ENCODE measurements around the gene RPRML. TPM values are rescaled to one million over a fixed set of nuclear protein-coding genes. Genes with fewer than 3 reads are reported as not detected.

Gene RPRML
- total and polyA plus RNA-seq, 2 donors (not counting 1 experiment from before 2014, with no cell fraction given) = not detected

DNA sequence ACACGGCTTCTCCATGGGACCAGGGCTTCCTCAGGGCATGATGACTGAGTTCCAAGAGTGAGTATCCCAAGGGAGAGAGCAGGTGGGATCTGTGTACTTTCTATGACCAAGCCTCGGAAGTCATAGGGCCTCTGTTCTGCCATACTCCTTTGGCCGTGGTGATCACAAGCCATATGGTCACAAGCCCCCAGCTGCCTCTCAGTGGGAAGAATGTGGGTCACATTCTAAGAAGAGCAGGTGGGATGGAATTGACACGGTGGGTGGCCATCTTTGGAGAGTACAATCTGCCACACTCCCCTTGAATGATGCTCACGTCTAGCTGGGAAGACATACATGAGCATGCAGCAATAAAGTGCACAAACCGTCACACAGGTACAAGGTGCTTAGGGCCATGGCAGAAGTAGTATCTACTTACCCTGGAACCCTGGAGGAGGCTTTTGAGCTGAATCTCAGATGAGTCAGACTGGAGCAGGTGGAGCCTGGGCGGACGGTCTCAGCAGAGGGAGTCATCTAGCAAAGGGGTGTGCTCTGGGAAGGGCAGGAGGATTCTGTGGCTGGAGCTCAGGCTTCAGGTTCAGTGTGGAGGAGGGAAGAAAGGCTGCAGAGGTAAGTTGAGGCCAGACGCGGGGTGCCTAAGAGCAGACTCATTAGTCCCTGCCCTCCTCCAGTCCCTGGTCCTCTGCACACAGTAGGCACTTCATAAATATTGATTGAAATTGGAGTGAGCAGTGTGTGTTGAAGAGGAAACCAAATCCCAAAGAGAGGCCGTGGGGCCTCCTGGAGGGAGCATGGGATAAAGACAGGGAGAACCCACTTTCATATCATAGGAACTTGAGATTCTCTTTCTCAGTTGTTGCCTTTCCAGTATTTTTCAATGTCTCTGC, 29.5 kb downstream of the RPRML start:
- Histone ChIP-seq H3K27ac (ENCODE audit: insufficient read depth, low read length) (no peak overlapping the region), H3K36me3 (ENCODE audit: control insufficient read depth, insufficient read depth, low read length) (no peaks in the 10 kb centered on the region), H3K9me3 (ENCODE audit: control insufficient read depth, insufficient read depth, low read depth, low read length) (no peaks in the 10 kb centered on the region), H3K4me1 (ENCODE audit: control insufficient read depth, extremely low read depth, insufficient read depth, low read length) (no peaks in the 10 kb centered on the region), H3K4me3 (replicated peaks in 1 of 4; ENCODE audit: control extremely low read depth in 1 of 4, insufficient read depth in 1 of 4, low read depth in 3 of 4, low read length in 4 of 4) (no peak overlapping the region), H3K4me2 (ENCODE audit: extremely low read depth, insufficient read depth, low read length) (no peak overlapping the region), H2AFZ (ENCODE audit: low read length) (no peak overlapping the region), H3K79me2 (ENCODE audit: control insufficient read depth, insufficient read depth, low read length) (no peaks in the 10 kb centered on the region), H4K20me1 (ENCODE audit: control insufficient read depth, extremely low read depth, insufficient read depth, low read length) (no peaks in the 10 kb centered on the region), H3K9ac (ENCODE audit: insufficient read depth, low read length) (no peak overlapping the region), H3K27me3 (ENCODE audit: control insufficient read depth, insufficient read depth, low read length) (peaks cover 15% of the 10 kb centered on the region)
- TF ChIP-seq EZH2 (IDR thresholded peaks at IDR 0.05; ENCODE audit: low read length, missing control alignments) = no peak
- TF ChIP-seq, protein P1, sequence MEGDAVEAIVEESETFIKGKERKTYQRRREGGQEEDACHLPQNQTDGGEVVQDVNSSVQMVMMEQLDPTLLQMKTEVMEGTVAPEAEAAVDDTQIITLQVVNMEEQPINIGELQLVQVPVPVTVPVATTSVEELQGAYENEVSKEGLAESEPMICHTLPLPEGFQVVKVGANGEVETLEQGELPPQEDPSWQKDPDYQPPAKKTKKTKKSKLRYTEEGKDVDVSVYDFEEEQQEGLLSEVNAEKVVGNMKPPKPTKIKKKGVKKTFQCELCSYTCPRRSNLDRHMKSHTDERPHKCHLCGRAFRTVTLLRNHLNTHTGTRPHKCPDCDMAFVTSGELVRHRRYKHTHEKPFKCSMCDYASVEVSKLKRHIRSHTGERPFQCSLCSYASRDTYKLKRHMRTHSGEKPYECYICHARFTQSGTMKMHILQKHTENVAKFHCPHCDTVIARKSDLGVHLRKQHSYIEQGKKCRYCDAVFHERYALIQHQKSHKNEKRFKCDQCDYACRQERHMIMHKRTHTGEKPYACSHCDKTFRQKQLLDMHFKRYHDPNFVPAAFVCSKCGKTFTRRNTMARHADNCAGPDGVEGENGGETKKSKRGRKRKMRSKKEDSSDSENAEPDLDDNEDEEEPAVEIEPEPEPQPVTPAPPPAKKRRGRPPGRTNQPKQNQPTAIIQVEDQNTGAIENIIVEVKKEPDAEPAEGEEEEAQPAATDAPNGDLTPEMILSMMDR (conservative IDR thresholded peaks at IDR 0.05 in 1 of 2, IDR thresholded peaks at IDR 0.05 in 1 of 2; ENCODE audit: low read depth in 1 of 2, low read length in 2 of 2) = no peak
- DNase-seq (ENCODE audit: low read depth in 2 of 2) = peak in 1 of 2 donors; percentile 20

DNA sequence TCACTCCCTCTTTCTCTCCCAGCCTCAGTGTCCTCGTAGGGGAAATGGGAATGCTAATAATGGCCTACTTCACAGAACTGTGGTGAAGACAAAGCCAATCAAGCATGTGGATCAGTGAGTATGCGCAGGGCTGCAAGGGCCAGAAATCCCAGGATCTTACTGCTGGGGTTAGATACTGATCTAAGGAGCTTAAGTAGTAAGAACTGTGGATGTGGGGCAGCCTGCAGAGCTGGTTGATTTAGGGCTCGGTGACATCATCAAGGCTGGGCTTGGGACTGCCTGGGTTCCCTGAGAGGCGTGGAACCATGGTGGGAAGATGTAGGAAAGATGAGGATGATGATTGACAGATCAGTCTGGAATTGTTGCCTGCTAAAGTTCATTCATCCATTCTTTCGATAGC, 30.5 kb downstream of the RPRML start:
- no peaks in the 10 kb centered on the region for H4K20me1 ChIP-seq (ENCODE audit: control insufficient read depth, extremely low read depth, insufficient read depth, low read length)
- H2AFZ ChIP-seq (ENCODE audit: low read length) = no peak overlapping the region
- H3K9ac ChIP-seq (ENCODE audit: insufficient read depth, low read length) = no peak overlapping the region
- H3K79me2 ChIP-seq (ENCODE audit: control insufficient read depth, insufficient read depth, low read length) = no peaks in the 10 kb centered on the region
- no peaks in the 10 kb centered on the region for H3K36me3 ChIP-seq (ENCODE audit: control insufficient read depth, insufficient read depth, low read length)
- H3K27ac ChIP-seq (ENCODE audit: insufficient read depth, low read length) = no peak overlapping the region
- TF ChIP-seq EZH2 (IDR thresholded peaks at IDR 0.05; ENCODE audit: low read length, missing control alignments) = no peak
- TF ChIP-seq, protein P1 (conservative IDR thresholded peaks at IDR 0.05 in 1 of 2, IDR thresholded peaks at IDR 0.05 in 1 of 2; ENCODE audit: low read depth in 1 of 2, low read length in 2 of 2) = no peak
- no peaks in the 10 kb centered on the region for H3K9me3 ChIP-seq (ENCODE audit: control insufficient read depth, insufficient read depth, low read depth, low read length)
- DNase-seq (ENCODE audit: low read depth in 2 of 2) = no peak
- no peak overlapping the region for H3K4me2 ChIP-seq (ENCODE audit: extremely low read depth, insufficient read depth, low read length)
- no peak overlapping the region for H3K4me3 ChIP-seq (replicated peaks in 1 of 4; ENCODE audit: control extremely low read depth in 1 of 4, insufficient read depth in 1 of 4, low read depth in 3 of 4, low read length in 4 of 4)
- H3K4me1 ChIP-seq (ENCODE audit: control insufficient read depth, extremely low read depth, insufficient read depth, low read length) = no peaks in the 10 kb centered on the region
- peaks cover 15% of the 10 kb centered on the region for H3K27me3 ChIP-seq (ENCODE audit: control insufficient read depth, insufficient read depth, low read length)

DNA sequence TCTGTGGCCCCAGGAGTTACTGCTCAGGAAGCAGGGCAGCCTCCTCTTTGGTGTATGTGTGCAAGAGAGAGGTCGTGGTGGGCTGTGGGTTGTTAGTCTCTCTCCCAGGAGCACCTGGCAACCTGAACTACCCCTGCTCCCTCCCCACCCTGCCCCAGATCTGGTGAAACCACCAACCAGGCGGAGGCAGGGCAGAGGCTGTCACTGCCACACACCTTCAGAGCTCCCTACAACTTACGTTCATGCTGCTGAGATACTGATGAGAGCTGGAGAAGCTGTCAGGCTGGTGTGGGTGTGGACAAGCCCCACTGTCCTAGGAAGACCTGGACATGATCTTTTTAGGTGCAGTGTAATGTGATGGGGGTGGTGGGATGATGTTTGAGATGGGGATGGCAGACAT, 31.8 kb downstream of the RPRML start:
- no peaks in the 10 kb centered on the region for H3K79me2 ChIP-seq (ENCODE audit: control insufficient read depth, insufficient read depth, low read length)
- no peak overlapping the region for H3K9ac ChIP-seq (ENCODE audit: insufficient read depth, low read length)
- peaks cover 3% of the 10 kb centered on the region for H3K4me1 ChIP-seq (ENCODE audit: control insufficient read depth, extremely low read depth, insufficient read depth, low read length)
- H3K4me2 ChIP-seq (ENCODE audit: extremely low read depth, insufficient read depth, low read length) = no peak overlapping the region
- no peak overlapping the region for H3K27ac ChIP-seq (ENCODE audit: insufficient read depth, low read length)
- H3K36me3 ChIP-seq (ENCODE audit: control insufficient read depth, insufficient read depth, low read length) = no peaks in the 10 kb centered on the region
- no peak for DNase-seq (ENCODE audit: low read depth in 2 of 2)
- TF ChIP-seq, protein P1 (conservative IDR thresholded peaks at IDR 0.05 in 1 of 2, IDR thresholded peaks at IDR 0.05 in 1 of 2; ENCODE audit: low read depth in 1 of 2, low read length in 2 of 2) = no peak
- no peak for TF ChIP-seq EZH2 (IDR thresholded peaks at IDR 0.05; ENCODE audit: low read length, missing control alignments)
- no peaks in the 10 kb centered on the region for H3K9me3 ChIP-seq (ENCODE audit: control insufficient read depth, insufficient read depth, low read depth, low read length)
- H2AFZ ChIP-seq (ENCODE audit: low read length) = no peak overlapping the region
- H3K4me3 ChIP-seq (replicated peaks in 1 of 4; ENCODE audit: control extremely low read depth in 1 of 4, insufficient read depth in 1 of 4, low read depth in 3 of 4, low read length in 4 of 4) = no peak overlapping the region
- peaks cover 12% of the 10 kb centered on the region for H3K27me3 ChIP-seq (ENCODE audit: control insufficient read depth, insufficient read depth, low read length)
- H4K20me1 ChIP-seq (ENCODE audit: control insufficient read depth, extremely low read depth, insufficient read depth, low read length) = no peaks in the 10 kb centered on the region
